ENCODE data around the gene NRXN3.

DNA sequence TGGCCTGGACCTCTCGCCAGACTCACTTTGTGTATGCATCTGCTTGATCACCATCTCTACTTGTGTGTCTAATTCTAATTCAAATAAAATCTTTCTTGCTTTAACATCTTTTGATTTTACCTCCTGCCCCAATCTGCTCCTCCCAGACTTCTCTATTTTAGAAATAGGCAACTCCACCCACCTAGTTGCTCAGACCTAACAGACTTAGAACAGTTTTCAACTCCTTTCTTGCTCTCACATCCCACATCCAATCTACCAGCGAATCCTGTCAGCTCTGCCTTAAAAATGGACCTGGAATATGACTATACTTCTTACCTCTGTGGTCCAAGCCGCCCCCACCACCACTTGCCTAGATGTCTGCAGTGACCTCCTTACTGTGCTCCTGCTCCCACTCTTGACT, 18.7 kb downstream of the NRXN3 start:
- TF ChIP-seq POLR2A (IDR thresholded peaks at IDR 0.05; ENCODE audit: borderline replicate concordance, extremely low read depth, insufficient read depth, insufficient read length), result no peak
- no peak for TF ChIP-seq SP1 (IDR thresholded peaks at IDR 0.05; ENCODE audit: low read depth)
- TF ChIP-seq, protein P1, sequence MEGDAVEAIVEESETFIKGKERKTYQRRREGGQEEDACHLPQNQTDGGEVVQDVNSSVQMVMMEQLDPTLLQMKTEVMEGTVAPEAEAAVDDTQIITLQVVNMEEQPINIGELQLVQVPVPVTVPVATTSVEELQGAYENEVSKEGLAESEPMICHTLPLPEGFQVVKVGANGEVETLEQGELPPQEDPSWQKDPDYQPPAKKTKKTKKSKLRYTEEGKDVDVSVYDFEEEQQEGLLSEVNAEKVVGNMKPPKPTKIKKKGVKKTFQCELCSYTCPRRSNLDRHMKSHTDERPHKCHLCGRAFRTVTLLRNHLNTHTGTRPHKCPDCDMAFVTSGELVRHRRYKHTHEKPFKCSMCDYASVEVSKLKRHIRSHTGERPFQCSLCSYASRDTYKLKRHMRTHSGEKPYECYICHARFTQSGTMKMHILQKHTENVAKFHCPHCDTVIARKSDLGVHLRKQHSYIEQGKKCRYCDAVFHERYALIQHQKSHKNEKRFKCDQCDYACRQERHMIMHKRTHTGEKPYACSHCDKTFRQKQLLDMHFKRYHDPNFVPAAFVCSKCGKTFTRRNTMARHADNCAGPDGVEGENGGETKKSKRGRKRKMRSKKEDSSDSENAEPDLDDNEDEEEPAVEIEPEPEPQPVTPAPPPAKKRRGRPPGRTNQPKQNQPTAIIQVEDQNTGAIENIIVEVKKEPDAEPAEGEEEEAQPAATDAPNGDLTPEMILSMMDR (IDR thresholded peaks at IDR 0.05 in 2 of 3, conservative IDR thresholded peaks at IDR 0.05 in 1 of 3; ENCODE audit: borderline replicate concordance in 1 of 3, insufficient read depth in 1 of 3, low read depth in 2 of 3, low read length in 2 of 3), result no peak
- no peak for TF ChIP-seq TCF7L2 (IDR thresholded peaks at IDR 0.05; ENCODE audit: borderline replicate concordance, extremely low read depth, insufficient read depth, insufficient read length)
- TF ChIP-seq SRF (IDR thresholded peaks at IDR 0.05; ENCODE audit: low read depth), result no peak
- TF ChIP-seq, protein P2, sequence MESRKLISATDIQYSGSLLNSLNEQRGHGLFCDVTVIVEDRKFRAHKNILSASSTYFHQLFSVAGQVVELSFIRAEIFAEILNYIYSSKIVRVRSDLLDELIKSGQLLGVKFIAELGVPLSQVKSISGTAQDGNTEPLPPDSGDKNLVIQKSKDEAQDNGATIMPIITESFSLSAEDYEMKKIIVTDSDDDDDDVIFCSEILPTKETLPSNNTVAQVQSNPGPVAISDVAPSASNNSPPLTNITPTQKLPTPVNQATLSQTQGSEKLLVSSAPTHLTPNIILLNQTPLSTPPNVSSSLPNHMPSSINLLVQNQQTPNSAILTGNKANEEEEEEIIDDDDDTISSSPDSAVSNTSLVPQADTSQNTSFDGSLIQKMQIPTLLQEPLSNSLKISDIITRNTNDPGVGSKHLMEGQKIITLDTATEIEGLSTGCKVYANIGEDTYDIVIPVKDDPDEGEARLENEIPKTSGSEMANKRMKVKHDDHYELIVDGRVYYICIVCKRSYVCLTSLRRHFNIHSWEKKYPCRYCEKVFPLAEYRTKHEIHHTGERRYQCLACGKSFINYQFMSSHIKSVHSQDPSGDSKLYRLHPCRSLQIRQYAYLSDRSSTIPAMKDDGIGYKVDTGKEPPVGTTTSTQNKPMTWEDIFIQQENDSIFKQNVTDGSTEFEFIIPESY (IDR thresholded peaks at IDR 0.05; ENCODE audit: extremely low read depth, insufficient replicate concordance, low read length), result no peak
- no peak for TF ChIP-seq FOSL1 (IDR thresholded peaks at IDR 0.05; ENCODE audit: low read depth)
- TF ChIP-seq POLR2AphosphoS5 (IDR thresholded peaks at IDR 0.05; ENCODE audit: low read depth, low read length), result no peak
- TF ChIP-seq EZH2phosphoT487 (IDR thresholded peaks at IDR 0.05; ENCODE audit: borderline replicate concordance), result no peak
- no peak for TF ChIP-seq CBX3 (IDR thresholded peaks at IDR 0.05; ENCODE audit: low read depth)
- no peak for TF ChIP-seq ZFX (IDR thresholded peaks at IDR 0.05)
- TF ChIP-seq, protein P3, sequence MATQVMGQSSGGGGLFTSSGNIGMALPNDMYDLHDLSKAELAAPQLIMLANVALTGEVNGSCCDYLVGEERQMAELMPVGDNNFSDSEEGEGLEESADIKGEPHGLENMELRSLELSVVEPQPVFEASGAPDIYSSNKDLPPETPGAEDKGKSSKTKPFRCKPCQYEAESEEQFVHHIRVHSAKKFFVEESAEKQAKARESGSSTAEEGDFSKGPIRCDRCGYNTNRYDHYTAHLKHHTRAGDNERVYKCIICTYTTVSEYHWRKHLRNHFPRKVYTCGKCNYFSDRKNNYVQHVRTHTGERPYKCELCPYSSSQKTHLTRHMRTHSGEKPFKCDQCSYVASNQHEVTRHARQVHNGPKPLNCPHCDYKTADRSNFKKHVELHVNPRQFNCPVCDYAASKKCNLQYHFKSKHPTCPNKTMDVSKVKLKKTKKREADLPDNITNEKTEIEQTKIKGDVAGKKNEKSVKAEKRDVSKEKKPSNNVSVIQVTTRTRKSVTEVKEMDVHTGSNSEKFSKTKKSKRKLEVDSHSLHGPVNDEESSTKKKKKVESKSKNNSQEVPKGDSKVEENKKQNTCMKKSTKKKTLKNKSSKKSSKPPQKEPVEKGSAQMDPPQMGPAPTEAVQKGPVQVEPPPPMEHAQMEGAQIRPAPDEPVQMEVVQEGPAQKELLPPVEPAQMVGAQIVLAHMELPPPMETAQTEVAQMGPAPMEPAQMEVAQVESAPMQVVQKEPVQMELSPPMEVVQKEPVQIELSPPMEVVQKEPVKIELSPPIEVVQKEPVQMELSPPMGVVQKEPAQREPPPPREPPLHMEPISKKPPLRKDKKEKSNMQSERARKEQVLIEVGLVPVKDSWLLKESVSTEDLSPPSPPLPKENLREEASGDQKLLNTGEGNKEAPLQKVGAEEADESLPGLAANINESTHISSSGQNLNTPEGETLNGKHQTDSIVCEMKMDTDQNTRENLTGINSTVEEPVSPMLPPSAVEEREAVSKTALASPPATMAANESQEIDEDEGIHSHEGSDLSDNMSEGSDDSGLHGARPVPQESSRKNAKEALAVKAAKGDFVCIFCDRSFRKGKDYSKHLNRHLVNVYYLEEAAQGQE (IDR thresholded peaks at IDR 0.05; ENCODE audit: low read depth), result no peak
- TF ChIP-seq EZH2 (IDR thresholded peaks at IDR 0.05), result no peak
- no peak for TF ChIP-seq EGR1 (IDR thresholded peaks at IDR 0.05; ENCODE audit: low read depth)

All from HCT116 (cell line).